GM21367 (cell line): ENCODE results near the gene MKNK2.
"Not testable (repeated sequence)": the region's sequence is repeated elsewhere in the genome, so short reads cannot be mapped to it uniquely, and the experiment has no call there.

Experiments used
- ATAC-seq: cut with Tn5 transposase; IDR thresholded peaks from one replicate; pipeline ENCODE4 v1.9.1; 2021; ENCODE audit not compliant: unreplicated experiment

Gene MKNK2

GRCh38 chr19:2044709-2045500 lies 6.1 kb downstream of the MKNK2 start:
- no peak for ATAC-seq

GRCh38 chr19:2043961-2044708 lies 6.9 kb downstream of the MKNK2 start:
- ATAC-seq, result no peak

- ATAC-seq, result no peak
Measured at GRCh38 chr19:2043251-2043641, 7.8 kb downstream of the MKNK2 start.

GRCh38 chr19:2042485-2043250 lies 8.4 kb downstream of the MKNK2 start:
- peak; percentile 7 for ATAC-seq

GRCh38 chr19:2041683-2042484 lies 9.2 kb downstream of the MKNK2 start:
- ATAC-seq, result peak; percentile 38

GRCh38 chr19:2041433-2041682 lies 9.7 kb downstream of the MKNK2 start:
- ATAC-seq, result no peak

GRCh38 chr19:2040647-2041432 lies 10.2 kb downstream of the MKNK2 start:
- ATAC-seq, result no peak

GRCh38 chr19:2039959-2040646 lies 10.9 kb downstream of the MKNK2 start:
- ATAC-seq, result no peak

- ATAC-seq, result no peak
Measured at GRCh38 chr19:2039089-2039958, 11.7 kb downstream of the MKNK2 start.

- ATAC-seq, result no peak
Measured at GRCh38 chr19:2038284-2039088, 12.6 kb downstream of the MKNK2 start.

- no peak for ATAC-seq
Measured at GRCh38 chr19:2037651-2038255, 13.3 kb downstream of the MKNK2 start.

- no peak for ATAC-seq
Measured at GRCh38 chr19:2036424-2036823, 14.6 kb downstream of the MKNK2 start.

GRCh38 chr19:2035590-2035991 lies 15.5 kb downstream of the MKNK2 start:
- ATAC-seq, result no peak

- no peak for ATAC-seq
Measured at GRCh38 chr19:2034729-2035589, 16.1 kb downstream of the MKNK2 start.

- not testable (repeated sequence) for ATAC-seq
Measured at GRCh38 chr19:2034253-2034652, 16.8 kb downstream of the MKNK2 start.

GRCh38 chr19:2033825-2034159 lies 17.3 kb downstream of the MKNK2 start:
- no peak for ATAC-seq
